Measurements from ENCODE around the gene MRPL1. TPM values are rescaled to one million over a fixed set of nuclear protein-coding genes. Genes with fewer than 3 reads are reported as not detected.
"Not testable (repeated sequence)": the region's sequence is repeated elsewhere in the genome, so short reads cannot be mapped to it uniquely, and the experiment has no call there.

Gene MRPL1
- total RNA-seq, 1 donor from 2014 or later: 26.1 TPM

DNA sequence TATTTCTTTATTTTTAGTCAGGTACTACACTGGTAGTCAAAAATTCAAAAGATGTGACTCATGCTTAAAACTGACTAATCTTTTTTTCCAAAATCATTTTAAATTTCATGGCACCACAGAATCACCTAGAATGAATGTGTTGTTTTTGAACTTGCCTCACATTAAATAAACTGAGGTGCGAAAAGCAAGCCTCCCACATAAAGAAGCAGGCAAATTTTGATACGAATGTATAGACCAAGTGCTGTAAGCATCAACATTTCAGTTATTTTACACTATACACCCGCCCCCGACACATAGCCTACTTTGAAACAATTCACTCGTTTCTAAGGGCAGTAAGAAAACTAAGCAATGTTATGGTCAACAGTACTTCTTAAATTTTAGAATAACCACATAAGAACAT is 94.3 kb downstream of the MRPL1 start:
- TF ChIP-seq, protein P1, sequence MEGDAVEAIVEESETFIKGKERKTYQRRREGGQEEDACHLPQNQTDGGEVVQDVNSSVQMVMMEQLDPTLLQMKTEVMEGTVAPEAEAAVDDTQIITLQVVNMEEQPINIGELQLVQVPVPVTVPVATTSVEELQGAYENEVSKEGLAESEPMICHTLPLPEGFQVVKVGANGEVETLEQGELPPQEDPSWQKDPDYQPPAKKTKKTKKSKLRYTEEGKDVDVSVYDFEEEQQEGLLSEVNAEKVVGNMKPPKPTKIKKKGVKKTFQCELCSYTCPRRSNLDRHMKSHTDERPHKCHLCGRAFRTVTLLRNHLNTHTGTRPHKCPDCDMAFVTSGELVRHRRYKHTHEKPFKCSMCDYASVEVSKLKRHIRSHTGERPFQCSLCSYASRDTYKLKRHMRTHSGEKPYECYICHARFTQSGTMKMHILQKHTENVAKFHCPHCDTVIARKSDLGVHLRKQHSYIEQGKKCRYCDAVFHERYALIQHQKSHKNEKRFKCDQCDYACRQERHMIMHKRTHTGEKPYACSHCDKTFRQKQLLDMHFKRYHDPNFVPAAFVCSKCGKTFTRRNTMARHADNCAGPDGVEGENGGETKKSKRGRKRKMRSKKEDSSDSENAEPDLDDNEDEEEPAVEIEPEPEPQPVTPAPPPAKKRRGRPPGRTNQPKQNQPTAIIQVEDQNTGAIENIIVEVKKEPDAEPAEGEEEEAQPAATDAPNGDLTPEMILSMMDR (IDR thresholded peaks at IDR 0.05): no peak
- H3K4me3 Mint-ChIP-seq (ENCODE audit: unreplicated experiment): no peak overlapping the region
- no peak overlapping the region for H3K27ac Mint-ChIP-seq (ENCODE audit: unreplicated experiment)
- no peaks in the 10 kb centered on the region for H3K27me3 Mint-ChIP-seq (ENCODE audit: low read depth)
- no peaks in the 10 kb centered on the region for H3K9me3 Mint-ChIP-seq (ENCODE audit: low read depth)
- no peak for DNase-seq (ENCODE audit: low spot score)
- H3K36me3 Mint-ChIP-seq (ENCODE audit: low read depth): no peaks in the 10 kb centered on the region
- no peaks in the 10 kb centered on the region for H3K4me1 Mint-ChIP-seq (ENCODE audit: low read depth)

DNA sequence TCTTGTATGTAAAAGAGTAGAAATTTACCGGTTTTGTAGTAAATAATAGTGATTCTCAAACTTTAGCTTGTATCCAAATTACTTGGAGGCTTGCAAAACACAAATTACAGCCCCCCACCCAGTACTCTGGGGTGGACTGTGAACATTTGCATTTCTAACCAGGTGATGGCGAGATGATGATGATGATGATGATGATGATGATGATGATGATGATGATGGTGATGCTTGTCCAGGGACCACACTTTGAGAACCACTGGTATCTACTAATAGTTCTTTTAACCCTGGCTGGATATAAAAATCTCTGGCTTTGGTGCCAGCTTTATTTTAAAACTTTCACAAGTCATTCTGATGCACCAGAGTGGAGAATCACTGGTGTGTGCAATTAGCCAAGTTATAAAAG is 96.3 kb downstream of the MRPL1 start:
- Mint-ChIP-seq H3K27ac (ENCODE audit: unreplicated experiment) (no peak overlapping the region), H3K4me1 (ENCODE audit: low read depth) (no peaks in the 10 kb centered on the region), H3K9me3 (ENCODE audit: low read depth) (no peaks in the 10 kb centered on the region), H3K27me3 (ENCODE audit: low read depth) (no peaks in the 10 kb centered on the region), H3K4me3 (ENCODE audit: unreplicated experiment) (no peak overlapping the region), H3K36me3 (ENCODE audit: low read depth) (no peaks in the 10 kb centered on the region)
- TF ChIP-seq, protein P1 (IDR thresholded peaks at IDR 0.05): no peak
- DNase-seq (ENCODE audit: low spot score): no peak

DNA sequence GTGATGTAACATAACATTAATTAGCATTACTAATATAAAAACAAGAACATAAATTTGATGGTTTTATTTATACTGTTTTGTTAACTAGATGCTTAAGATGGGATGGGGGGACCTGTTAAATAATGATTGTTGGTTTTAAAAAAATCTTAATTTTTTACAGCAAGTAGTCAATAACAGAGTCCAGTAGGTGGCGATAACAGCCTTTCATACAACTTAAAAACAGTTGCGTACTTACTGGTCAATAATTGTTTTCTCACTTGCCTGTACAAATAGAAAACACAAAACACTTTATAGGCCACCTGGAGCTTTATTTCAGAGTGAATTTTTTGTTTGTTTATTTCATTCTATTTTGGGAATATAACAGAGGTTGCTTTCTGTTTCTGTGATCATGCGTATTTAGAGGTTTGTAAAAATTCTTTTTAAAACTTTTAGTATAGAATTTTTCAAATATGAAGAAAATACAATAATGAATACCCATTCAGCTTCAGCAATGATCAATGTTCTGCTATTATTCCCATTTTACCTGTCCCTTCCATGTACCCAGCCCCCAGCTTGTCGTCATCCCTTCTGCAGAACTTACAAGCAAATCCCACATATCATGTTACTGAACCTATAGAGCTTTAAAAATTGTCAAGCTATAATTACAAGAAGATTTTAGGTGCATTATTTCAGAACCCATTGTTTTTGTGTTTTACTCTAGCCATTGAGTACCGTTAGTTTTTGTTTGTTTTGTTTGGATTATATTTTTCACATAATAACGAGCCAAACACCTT is 97.1 kb downstream of the MRPL1 start:
- no peak for DNase-seq (ENCODE audit: low spot score)
- Mint-ChIP-seq H3K27me3 (ENCODE audit: low read depth) (no peaks in the 10 kb centered on the region), H3K36me3 (ENCODE audit: low read depth) (no peaks in the 10 kb centered on the region), H3K4me3 (ENCODE audit: unreplicated experiment) (no peak overlapping the region), H3K27ac (ENCODE audit: unreplicated experiment) (no peak overlapping the region), H3K4me1 (ENCODE audit: low read depth) (no peaks in the 10 kb centered on the region), H3K9me3 (ENCODE audit: low read depth) (no peaks in the 10 kb centered on the region)
- TF ChIP-seq, protein P1 (IDR thresholded peaks at IDR 0.05): peak; percentile 92

DNA sequence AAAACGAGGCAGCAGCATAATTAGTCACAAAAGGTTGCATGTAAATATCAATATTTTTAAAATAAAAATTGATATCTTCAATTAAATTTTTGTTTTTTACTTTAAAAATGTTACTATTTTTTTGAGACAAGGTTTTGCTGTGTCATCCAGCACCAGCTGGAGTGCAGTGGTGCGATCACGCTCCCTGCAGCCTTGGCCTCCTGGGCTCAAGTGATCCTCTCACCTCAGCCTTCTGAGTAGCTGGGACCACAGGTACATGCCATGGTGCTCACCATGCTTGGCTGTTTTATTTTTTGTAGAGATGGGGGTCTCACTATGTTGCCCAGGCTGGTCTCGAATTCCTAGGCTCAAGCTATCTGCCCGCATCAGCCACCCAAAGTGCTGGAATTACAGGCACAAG is 97.7 kb downstream of the MRPL1 start:
- no peak for DNase-seq (ENCODE audit: low spot score)
- Mint-ChIP-seq H3K36me3 (ENCODE audit: low read depth) (no peaks in the 10 kb centered on the region), H3K9me3 (ENCODE audit: low read depth) (no peaks in the 10 kb centered on the region), H3K27me3 (ENCODE audit: low read depth) (no peaks in the 10 kb centered on the region), H3K27ac (ENCODE audit: unreplicated experiment) (no peak overlapping the region), H3K4me3 (ENCODE audit: unreplicated experiment) (no peak overlapping the region), H3K4me1 (ENCODE audit: low read depth) (no peaks in the 10 kb centered on the region)
- TF ChIP-seq, protein P1 (IDR thresholded peaks at IDR 0.05): no peak

DNA sequence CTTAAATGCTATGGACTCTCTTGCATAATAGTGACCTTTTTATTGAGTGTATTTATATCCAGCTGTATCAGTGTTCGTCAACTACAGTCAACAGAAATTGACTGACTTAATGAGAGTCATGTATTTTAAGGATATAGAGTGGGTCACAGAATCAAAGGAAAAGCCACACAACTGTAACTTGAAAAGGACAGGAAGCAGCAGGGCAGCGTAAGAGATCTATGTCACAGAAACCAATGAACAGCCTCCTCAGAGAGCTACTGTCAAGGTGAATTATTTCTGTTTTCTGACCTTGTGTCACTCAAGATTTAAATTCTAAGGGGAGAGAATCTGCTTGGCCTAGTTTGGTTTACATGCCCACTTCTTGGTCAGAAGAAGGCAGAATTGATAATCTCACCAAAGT is 100.4 kb downstream of the MRPL1 start:
- Mint-ChIP-seq H3K4me3 (ENCODE audit: unreplicated experiment) (no peak overlapping the region), H3K4me1 (ENCODE audit: low read depth) (no peaks in the 10 kb centered on the region), H3K9me3 (ENCODE audit: low read depth) (peaks cover 3% of the 10 kb centered on the region), H3K27me3 (ENCODE audit: low read depth) (no peaks in the 10 kb centered on the region), H3K27ac (ENCODE audit: unreplicated experiment) (no peak overlapping the region), H3K36me3 (ENCODE audit: low read depth) (no peaks in the 10 kb centered on the region)
- no peak for DNase-seq (ENCODE audit: low spot score)
- TF ChIP-seq, protein P1 (IDR thresholded peaks at IDR 0.05): no peak

DNA sequence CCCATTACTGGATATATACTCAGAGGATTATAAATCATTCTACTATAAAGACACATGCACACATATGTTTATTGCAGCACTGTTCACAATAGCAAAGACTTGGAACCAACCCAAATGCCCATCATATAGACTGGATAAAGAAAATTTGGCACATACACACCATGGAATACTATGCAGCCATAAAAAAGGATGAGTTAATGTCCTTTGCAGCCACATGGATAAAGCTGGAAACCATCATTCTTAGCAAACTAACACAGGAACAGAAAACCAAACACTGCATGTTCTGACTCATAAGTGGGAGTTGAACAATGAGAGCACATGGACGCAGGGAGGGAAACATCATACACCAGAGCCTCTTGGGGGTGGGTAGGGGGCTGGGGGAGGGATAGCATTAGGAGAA is 111.0 kb downstream of the MRPL1 start:
- not testable (repeated sequence) for H3K4me1 Mint-ChIP-seq (ENCODE audit: low read depth); H3K36me3 Mint-ChIP-seq (ENCODE audit: low read depth); H3K27ac Mint-ChIP-seq (ENCODE audit: unreplicated experiment); DNase-seq (ENCODE audit: low spot score); H3K9me3 Mint-ChIP-seq (ENCODE audit: low read depth); H3K4me3 Mint-ChIP-seq (ENCODE audit: unreplicated experiment)
- peaks cover 11% of the 10 kb centered on the region for H3K27me3 Mint-ChIP-seq (ENCODE audit: low read depth)

DNA sequence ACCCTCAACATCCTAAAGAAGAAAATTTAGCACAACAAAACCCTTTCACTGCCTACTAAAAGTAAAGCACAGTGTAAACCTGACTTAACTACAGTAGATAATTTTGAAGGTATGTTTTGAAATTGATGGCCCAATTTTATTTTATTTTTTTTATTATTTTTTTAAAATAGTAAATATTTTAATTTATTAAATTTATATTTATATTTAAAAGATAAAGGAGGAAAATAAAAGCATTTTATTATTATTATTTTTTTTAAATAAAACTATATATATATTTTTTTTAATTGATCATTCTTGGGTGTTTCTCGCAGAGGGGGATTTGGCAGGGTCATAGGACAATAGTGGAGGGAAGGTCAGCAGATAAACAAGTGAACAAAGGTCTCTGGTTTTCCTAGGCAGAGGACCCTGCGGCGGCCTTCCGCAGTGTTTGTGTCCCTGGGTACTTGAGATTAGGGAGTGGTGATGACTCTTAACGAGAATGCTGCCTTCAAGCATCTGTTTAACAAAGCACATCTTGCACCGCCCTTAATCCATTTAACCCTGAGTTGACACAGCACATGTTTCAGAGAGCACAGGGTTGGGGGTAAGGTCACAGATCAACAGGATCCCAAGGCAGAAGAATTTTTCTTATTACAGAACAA is 120.4 kb downstream of the MRPL1 start:
- not testable (repeated sequence) for H3K27ac Mint-ChIP-seq (ENCODE audit: unreplicated experiment); H3K36me3 Mint-ChIP-seq (ENCODE audit: low read depth); H3K4me1 Mint-ChIP-seq (ENCODE audit: low read depth); H3K9me3 Mint-ChIP-seq (ENCODE audit: low read depth); DNase-seq (ENCODE audit: low spot score); H3K4me3 Mint-ChIP-seq (ENCODE audit: unreplicated experiment); H3K27me3 Mint-ChIP-seq (ENCODE audit: low read depth)

DNA sequence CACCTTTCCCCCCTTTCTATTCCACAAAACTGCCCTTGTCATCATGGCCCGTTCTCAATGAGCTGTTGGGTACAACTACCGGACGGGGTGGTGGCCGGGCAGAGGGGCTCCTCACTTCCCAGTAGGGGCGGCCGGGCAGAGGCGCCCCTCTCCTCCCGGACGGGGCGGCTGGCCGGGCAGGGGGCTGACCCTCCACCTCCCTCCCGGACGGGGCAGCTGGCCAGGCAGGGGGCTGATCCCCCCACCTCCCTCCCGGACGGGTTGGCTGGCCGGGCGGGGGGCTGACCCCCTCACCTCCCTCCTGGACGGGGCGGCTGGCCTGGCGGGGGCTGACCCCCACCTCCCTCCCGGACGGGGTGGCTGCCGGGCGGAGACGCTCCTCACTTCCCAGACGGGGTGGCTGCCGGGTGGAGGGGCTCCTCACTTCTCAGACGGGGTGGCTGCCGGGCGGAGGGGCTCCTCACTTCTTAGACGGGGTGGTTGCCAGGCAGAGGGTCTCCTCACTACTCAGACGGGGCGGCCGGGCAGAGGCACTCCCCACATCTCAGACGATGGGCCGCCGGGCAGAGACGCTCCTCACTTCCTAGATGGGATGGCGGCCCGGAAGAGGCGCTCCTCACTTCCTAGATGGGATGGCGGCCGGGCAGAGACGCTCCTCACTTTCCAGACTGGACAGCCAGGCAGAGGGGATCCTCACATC is 121.1 kb downstream of the MRPL1 start:
- H3K4me3 Mint-ChIP-seq (ENCODE audit: unreplicated experiment); H3K27me3 Mint-ChIP-seq (ENCODE audit: low read depth); H3K9me3 Mint-ChIP-seq (ENCODE audit: low read depth); DNase-seq (ENCODE audit: low spot score); H3K27ac Mint-ChIP-seq (ENCODE audit: unreplicated experiment); H3K36me3 Mint-ChIP-seq (ENCODE audit: low read depth); H3K4me1 Mint-ChIP-seq (ENCODE audit: low read depth): not testable (repeated sequence)

All from chondrocyte (in vitro differentiated cells).